LoVo (cell line): ENCODE measurements around the gene BMPR1B.

Experiments used
- DNase-seq: peaks from one replicate; pipeline ENCODE4 v3.0.0-alpha.2; 2016; ENCODE audit warnings: low spot score

The BMPR1B gene

GRCh38 chr4:95188701-95189370 is 431.1 kb downstream of the BMPR1B start:
- DNase-seq: no peak

- no peak for DNase-seq
These were observed 433.1 kb downstream of the BMPR1B start for GRCh38 chr4:95190751-95191436.

GRCh38 chr4:95191537-95191936 is 433.8 kb downstream of the BMPR1B start:
- no peak for DNase-seq

- no peak for DNase-seq
These were observed 435.9 kb downstream of the BMPR1B start for GRCh38 chr4:95193391-95194224.

GRCh38 chr4:95197353-95197752 is 439.6 kb downstream of the BMPR1B start:
- DNase-seq: no peak

- DNase-seq: no peak
These were observed 441.2 kb downstream of the BMPR1B start for GRCh38 chr4:95198961-95199360.

GRCh38 chr4:95204267-95204844 is 446.6 kb downstream of the BMPR1B start:
- DNase-seq: no peak

- peak; percentile 4 for DNase-seq
These were observed 447.1 kb downstream of the BMPR1B start for GRCh38 chr4:95204873-95205272.
